GM10248 (cell line): ENCODE measurements around the gene PDLIM3.

ENCODE experiments used
- CTCF ChIA-PET: fragments of 300-600 bp; sonication (Branson Sonifier 250); formaldehyde crosslinking; extraction: SDS; loops from one replicate; lab custom pipeline; 2021; ENCODE audit warnings: antibody characterized with exemption; lab: Yijun Ruan, JAX
- POLR2A ChIA-PET: fragments of 350-650 bp; sonication (Branson Sonifier 250); formaldehyde crosslinking; extraction: SDS; loops from one replicate; lab custom pipeline; 2020; ENCODE audit warnings: antibody characterized with exemption; lab: Yijun Ruan, JAX
- DNase-seq: peaks from one replicate; pipeline ENCODE4 v3.0.0; 2012; ENCODE audit errors: extremely low spot score
- TF ChIP-seq, protein P1 (sequence below): IDR thresholded peaks from 2 replicates; pipeline ENCODE4 v1.5.1; 2012; ENCODE audit warnings: mild to moderate bottlenecking, low read depth; ENCODE audit errors: extremely low read depth, missing control alignments, control extremely low read depth

PDLIM3 gene

GRCh38 chr4:185471235-185472102, 63.8 kb downstream of the PDLIM3 start, which contains the start of gene CCDC110:
CCDC110 (minus strand) TSS chr4:185471733; CDS start chr4:185471683, 50 bp downstream.
- DNase-seq, result peak; percentile 100
- ChIA-PET POLR2A (interaction anchor here (0.5 to 0.9 kb wide), 3 partner anchors 46 to 258 kb away, joined by 3 to 6 read pairs (median 3); partner anchors contain the start of gene UFSP2), CTCF (interaction anchor here (0.7 to 4.1 kb wide), 8 partner anchors 9 to 126 kb away, joined by 3 to 40 read pairs (median 4); partner anchors contain the start of gene UFSP2)
- TF ChIP-seq, protein P1, sequence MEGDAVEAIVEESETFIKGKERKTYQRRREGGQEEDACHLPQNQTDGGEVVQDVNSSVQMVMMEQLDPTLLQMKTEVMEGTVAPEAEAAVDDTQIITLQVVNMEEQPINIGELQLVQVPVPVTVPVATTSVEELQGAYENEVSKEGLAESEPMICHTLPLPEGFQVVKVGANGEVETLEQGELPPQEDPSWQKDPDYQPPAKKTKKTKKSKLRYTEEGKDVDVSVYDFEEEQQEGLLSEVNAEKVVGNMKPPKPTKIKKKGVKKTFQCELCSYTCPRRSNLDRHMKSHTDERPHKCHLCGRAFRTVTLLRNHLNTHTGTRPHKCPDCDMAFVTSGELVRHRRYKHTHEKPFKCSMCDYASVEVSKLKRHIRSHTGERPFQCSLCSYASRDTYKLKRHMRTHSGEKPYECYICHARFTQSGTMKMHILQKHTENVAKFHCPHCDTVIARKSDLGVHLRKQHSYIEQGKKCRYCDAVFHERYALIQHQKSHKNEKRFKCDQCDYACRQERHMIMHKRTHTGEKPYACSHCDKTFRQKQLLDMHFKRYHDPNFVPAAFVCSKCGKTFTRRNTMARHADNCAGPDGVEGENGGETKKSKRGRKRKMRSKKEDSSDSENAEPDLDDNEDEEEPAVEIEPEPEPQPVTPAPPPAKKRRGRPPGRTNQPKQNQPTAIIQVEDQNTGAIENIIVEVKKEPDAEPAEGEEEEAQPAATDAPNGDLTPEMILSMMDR, result peak; percentile 81

GRCh38 chr4:185470501-185471195, 64.7 kb downstream of the PDLIM3 start:
- DNase-seq, result peak; percentile 16
- ChIA-PET CTCF (no interaction called here), POLR2A (interaction anchor here (1.0 kb wide), 1 partner anchor 16 kb away, joined by 3 read pairs; no protein-coding TSS in a partner anchor)
- TF ChIP-seq, protein P1, result no peak

GRCh38 chr4:185469580-185470154, 65.6 kb downstream of the PDLIM3 start:
- TF ChIP-seq, protein P1, result no peak
- ChIA-PET CTCF (interaction anchor here (1.5 to 2.5 kb wide), 2 partner anchors 16 to 132 kb away, joined by 3 to 11 read pairs; no protein-coding TSS in a partner anchor), POLR2A (interaction anchor here (1.0 kb wide), 1 partner anchor 15 kb away, joined by 3 read pairs; no protein-coding TSS in a partner anchor)
- DNase-seq, result no peak

- TF ChIP-seq, protein P1, result no peak
- CTCF ChIA-PET, result interaction anchor here (1.5 to 2.5 kb wide), 2 partner anchors 15 to 132 kb away, joined by 3 to 11 read pairs; no protein-coding TSS in a partner anchor
- no peak for DNase-seq
- POLR2A ChIA-PET, result no interaction called here
Measured at GRCh38 chr4:185468999-185469398, 66.3 kb downstream of the PDLIM3 start.

DNA sequence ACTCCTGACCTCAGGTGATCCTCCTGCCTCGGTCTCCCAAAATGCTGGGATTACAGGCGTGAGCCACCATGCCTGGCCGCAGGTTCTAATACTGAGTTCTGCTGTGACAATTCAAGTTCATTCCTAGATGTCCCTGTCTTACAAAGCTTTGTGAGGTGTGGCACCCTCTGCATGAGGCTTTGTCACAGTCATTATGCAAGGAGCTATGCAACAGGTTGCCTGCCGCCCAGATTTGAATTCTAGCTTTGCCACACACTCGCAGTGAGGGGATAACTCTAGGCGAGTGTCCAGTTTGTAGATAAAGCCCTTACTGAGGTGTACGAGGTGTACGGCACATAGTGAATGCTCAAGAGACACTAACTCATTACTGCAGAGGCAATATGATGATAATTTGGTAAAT, 67.3 kb downstream of the PDLIM3 start:
- POLR2A ChIA-PET, result no interaction called here
- CTCF ChIA-PET, result interaction anchor here (1.3 to 2.5 kb wide), 3 partner anchors 11 to 15 kb away, joined by 4 to 11 read pairs (median 4); no protein-coding TSS in a partner anchor
- TF ChIP-seq, protein P1, result no peak

More for the DNA sequence above, 67.3 kb downstream of the PDLIM3 start:
- DNase-seq, result no peak
